ENCODE measurements around the gene WDR33. TPM values are rescaled to one million over a fixed set of nuclear protein-coding genes. Genes with fewer than 3 reads are reported as not detected.

WDR33 gene
- total RNA-seq, 1 donor from 2014 or later = 60.1 TPM

- DNase-seq (ENCODE audit: low spot score) = peak; percentile 73
Measured at GRCh38 chr2:127695491-127696472, 115.2 kb downstream of the WDR33 start.

GRCh38 chr2:127694986-127695385 is 116.0 kb downstream of the WDR33 start:
- DNase-seq (ENCODE audit: low spot score) = no peak

GRCh38 chr2:127690696-127691095 is 120.3 kb downstream of the WDR33 start:
- no peak for DNase-seq (ENCODE audit: low spot score)

- no peak for DNase-seq (ENCODE audit: low spot score)
Measured at GRCh38 chr2:127688405-127688804, 122.6 kb downstream of the WDR33 start.

GRCh38 chr2:127685410-127686080 is 125.4 kb downstream of the WDR33 start:
- no peak for DNase-seq (ENCODE audit: low spot score)

GRCh38 chr2:127683757-127684156 is 127.2 kb downstream of the WDR33 start:
- peak; percentile 37 for DNase-seq (ENCODE audit: low spot score)

- DNase-seq (ENCODE audit: low spot score) = peak; percentile 18
Measured at GRCh38 chr2:127683056-127683455, 127.9 kb downstream of the WDR33 start.

GRCh38 chr2:127681976-127682857 is 128.8 kb downstream of the WDR33 start:
- peak; percentile 26 for DNase-seq (ENCODE audit: low spot score)

- peak; percentile 43 for DNase-seq (ENCODE audit: low spot score)
Measured at GRCh38 chr2:127681288-127681804, 129.6 kb downstream of the WDR33 start.

- DNase-seq (ENCODE audit: low spot score) = peak; percentile 33
Measured at GRCh38 chr2:127680706-127681287, 130.2 kb downstream of the WDR33 start.

- peak; percentile 37 for DNase-seq (ENCODE audit: low spot score)
Measured at GRCh38 chr2:127679680-127680361, 131.2 kb downstream of the WDR33 start.

- DNase-seq (ENCODE audit: low spot score) = no peak
Measured at GRCh38 chr2:127678991-127679390, 132.0 kb downstream of the WDR33 start.

GRCh38 chr2:127678531-127678930 is 132.4 kb downstream of the WDR33 start:
- DNase-seq (ENCODE audit: low spot score) = no peak

- peak; percentile 38 for DNase-seq (ENCODE audit: low spot score)
Measured at GRCh38 chr2:127676906-127677305, 134.1 kb downstream of the WDR33 start.

GRCh38 chr2:127675331-127676261 is 135.4 kb downstream of the WDR33 start, which contains the start of gene LIMS2:
Gene LIMS2, minus strand, starts transcription at chr2:127675530. Its CDS starts 506 bp downstream, at chr2:127675024.
- peak; percentile 66 for DNase-seq (ENCODE audit: low spot score)

- peak; percentile 53 for DNase-seq (ENCODE audit: low spot score)
Measured at GRCh38 chr2:127674241-127675209, 136.4 kb downstream of the WDR33 start.

GRCh38 chr2:127673291-127674069 is 137.5 kb downstream of the WDR33 start:
- DNase-seq (ENCODE audit: low spot score) = peak; percentile 40

Data from ureter (tissue), 1 donor.